Measurements from ENCODE around the gene HSD11B1. TPM values are rescaled to one million over a fixed set of nuclear protein-coding genes. Genes with fewer than 3 reads are reported as not detected.

The HSD11B1 gene
- polyA plus RNA-seq, 3 donors = not detected

DNA sequence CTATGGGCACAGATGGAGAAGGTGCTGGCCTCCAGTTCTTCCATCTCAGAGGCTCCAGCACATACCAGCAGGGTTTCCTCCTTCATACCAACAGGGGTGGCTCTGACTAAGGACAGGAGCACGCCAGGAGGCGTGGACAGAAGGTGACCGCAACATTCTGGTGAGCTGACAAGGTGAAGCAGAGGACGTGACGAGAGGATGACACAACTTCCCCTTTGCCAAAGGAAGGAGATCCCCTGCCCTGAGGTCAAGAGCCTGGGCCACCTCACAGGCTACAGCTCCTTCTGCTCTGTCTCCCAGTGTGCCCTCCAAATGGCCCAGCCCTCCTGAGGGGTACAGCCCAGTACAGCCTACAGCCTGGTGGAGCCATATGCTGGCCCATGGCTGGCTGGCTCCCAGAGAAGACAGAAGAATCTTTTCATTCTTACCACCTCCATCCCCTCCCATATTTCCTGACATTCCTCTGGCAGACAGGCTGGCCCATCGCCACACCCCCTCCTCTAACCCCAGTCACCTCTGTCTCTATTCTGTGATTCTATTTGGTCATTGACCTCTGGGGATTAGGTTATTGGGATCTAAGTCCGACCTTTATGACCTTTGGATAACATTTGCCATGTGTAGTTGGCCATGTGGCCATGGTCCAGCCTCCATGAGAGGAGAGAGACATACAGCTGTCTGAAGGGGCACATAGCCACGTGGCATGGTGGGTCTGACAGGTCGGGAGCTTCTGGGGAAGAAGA is 47.3 kb upstream of the HSD11B1 start:
- Histone ChIP-seq H3K4me1 (ENCODE audit: control insufficient read depth in 1 of 2, insufficient read depth in 2 of 2, low read length in 2 of 2) (peaks cover 52 to 63% of the 10 kb centered on the region in 2 donors), H3K79me2 (ENCODE audit: insufficient read depth, low read length) (no peaks in the 10 kb centered on the region), H3K9ac (ENCODE audit: insufficient read depth, low read length, poor library complexity, severe bottlenecking) (no peak overlapping the region), H2AFZ (ENCODE audit: insufficient read depth, low read depth, low read length, poor library complexity, severe bottlenecking) (no peak overlapping the region), H3K4me3 (replicated peaks in 1 of 3; ENCODE audit: low read depth in 2 of 3, low read length in 3 of 3) (no peak overlapping the region), H3K9me3 (replicated peaks in 1 of 2; ENCODE audit: control insufficient read depth in 1 of 2, insufficient read depth in 1 of 2, low read length in 2 of 2) (no peaks in the 10 kb centered on the region), H3K4me2 (replicated peaks; ENCODE audit: extremely low read depth, low read length, poor library complexity, severe bottlenecking) (no peak overlapping the region), H3K27ac (ENCODE audit: low read depth in 1 of 2, low read length in 2 of 2) (peak overlapping the region; percentile 34 to 55), H3K36me3 (replicated peaks in 1 of 2; ENCODE audit: control insufficient read depth in 1 of 2, insufficient read depth in 2 of 2, low read length in 2 of 2) (no peaks in the 10 kb centered on the region), H3K27me3 (ENCODE audit: control insufficient read depth in 2 of 2, insufficient read depth in 2 of 2, low read length in 2 of 2) (peaks cover 14 to 56% of the 10 kb centered on the region in 2 donors), H4K20me1 (ENCODE audit: insufficient read depth, low read length) (no peaks in the 10 kb centered on the region)
- Mint-ChIP-seq H3K36me3 (peaks cover 17 to 32% of the 10 kb centered on the region in 2 donors), H3K4me3 (peak overlapping the region; percentile 51 to 80), H3K9me3 (peaks cover 0 to 4% (median 0%) of the 10 kb centered on the region in 7 donors), H3K27ac (peak overlapping the region; percentile 74 to 98 (median 97)), H3K27me3 (ENCODE audit: low read depth in 3 of 3) (peaks cover 44 to 76% (median 47%) of the 10 kb centered on the region in 3 donors), H3K4me1 (peaks cover 67% of the 10 kb centered on the region)
- peak; percentile 97 to 100 (median 99) for DNase-seq
- TF ChIP-seq, protein P1, sequence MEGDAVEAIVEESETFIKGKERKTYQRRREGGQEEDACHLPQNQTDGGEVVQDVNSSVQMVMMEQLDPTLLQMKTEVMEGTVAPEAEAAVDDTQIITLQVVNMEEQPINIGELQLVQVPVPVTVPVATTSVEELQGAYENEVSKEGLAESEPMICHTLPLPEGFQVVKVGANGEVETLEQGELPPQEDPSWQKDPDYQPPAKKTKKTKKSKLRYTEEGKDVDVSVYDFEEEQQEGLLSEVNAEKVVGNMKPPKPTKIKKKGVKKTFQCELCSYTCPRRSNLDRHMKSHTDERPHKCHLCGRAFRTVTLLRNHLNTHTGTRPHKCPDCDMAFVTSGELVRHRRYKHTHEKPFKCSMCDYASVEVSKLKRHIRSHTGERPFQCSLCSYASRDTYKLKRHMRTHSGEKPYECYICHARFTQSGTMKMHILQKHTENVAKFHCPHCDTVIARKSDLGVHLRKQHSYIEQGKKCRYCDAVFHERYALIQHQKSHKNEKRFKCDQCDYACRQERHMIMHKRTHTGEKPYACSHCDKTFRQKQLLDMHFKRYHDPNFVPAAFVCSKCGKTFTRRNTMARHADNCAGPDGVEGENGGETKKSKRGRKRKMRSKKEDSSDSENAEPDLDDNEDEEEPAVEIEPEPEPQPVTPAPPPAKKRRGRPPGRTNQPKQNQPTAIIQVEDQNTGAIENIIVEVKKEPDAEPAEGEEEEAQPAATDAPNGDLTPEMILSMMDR (IDR thresholded peaks at IDR 0.05) = no peak
- intact Hi-C loops (cut with micrococcal nuclease) = loop anchor here in 1 of 2 donors (2.0 kb wide), 1 partner anchor 15 kb away; no protein-coding TSS in a partner anchor
- 26% methylated on average over 7 of the region's 9 CpGs for WGBS (ENCODE audit: insufficient coverage)

- peak overlapping the region; percentile 20 to 62 for H3K4me3 Mint-ChIP-seq
- TF ChIP-seq, protein P1 (IDR thresholded peaks at IDR 0.05) = no peak
- WGBS (ENCODE audit: insufficient coverage) = no CpG with 5 or more reads among the region's 5 CpGs
- Histone ChIP-seq H3K4me2 (replicated peaks; ENCODE audit: extremely low read depth, low read length, poor library complexity, severe bottlenecking) (no peak overlapping the region), H3K27ac (ENCODE audit: low read depth in 1 of 2, low read length in 2 of 2) (peak overlapping the region in 1 of 2 donors; percentile 55), H2AFZ (ENCODE audit: insufficient read depth, low read depth, low read length, poor library complexity, severe bottlenecking) (no peak overlapping the region), H4K20me1 (ENCODE audit: insufficient read depth, low read length) (no peaks in the 10 kb centered on the region), H3K79me2 (ENCODE audit: insufficient read depth, low read length) (no peaks in the 10 kb centered on the region), H3K4me3 (replicated peaks in 1 of 3; ENCODE audit: low read depth in 2 of 3, low read length in 3 of 3) (no peak overlapping the region), H3K9me3 (replicated peaks in 1 of 2; ENCODE audit: control insufficient read depth in 1 of 2, insufficient read depth in 1 of 2, low read length in 2 of 2) (no peaks in the 10 kb centered on the region), H3K27me3 (ENCODE audit: control insufficient read depth in 2 of 2, insufficient read depth in 2 of 2, low read length in 2 of 2) (peaks cover 20 to 52% of the 10 kb centered on the region in 2 donors), H3K4me1 (ENCODE audit: control insufficient read depth in 1 of 2, insufficient read depth in 2 of 2, low read length in 2 of 2) (peaks cover 48 to 57% of the 10 kb centered on the region in 2 donors), H3K9ac (ENCODE audit: insufficient read depth, low read length, poor library complexity, severe bottlenecking) (no peak overlapping the region), H3K36me3 (replicated peaks in 1 of 2; ENCODE audit: control insufficient read depth in 1 of 2, insufficient read depth in 2 of 2, low read length in 2 of 2) (no peaks in the 10 kb centered on the region)
- intact Hi-C loops (cut with micrococcal nuclease) = loop anchor here in 1 of 2 donors (2.0 kb wide), 1 partner anchor 15 kb away; no protein-coding TSS in a partner anchor
- H3K9me3 Mint-ChIP-seq = peaks cover 0 to 4% (median 0%) of the 10 kb centered on the region in 7 donors
- DNase-seq = no peak
- H3K27ac Mint-ChIP-seq = peak overlapping the region; percentile 74 to 98 (median 97)
- peaks cover 46 to 72% (median 47%) of the 10 kb centered on the region in 3 donors for H3K27me3 Mint-ChIP-seq (ENCODE audit: low read depth in 3 of 3)
- H3K36me3 Mint-ChIP-seq = peaks cover 17 to 38% of the 10 kb centered on the region in 2 donors
- peaks cover 62% of the 10 kb centered on the region for H3K4me1 Mint-ChIP-seq
These were observed 46.7 kb upstream of the HSD11B1 start for GRCh38 chr1:209657918-209658317.

All from CD14-positive monocyte (primary cell).